Mononuclear cell (primary cell): ENCODE results near the gene CHRNB2. TPM values are rescaled to one million over a fixed set of nuclear protein-coding genes. Genes with fewer than 3 reads are reported as not detected.
"Not testable (repeated sequence)": the region's sequence is repeated elsewhere in the genome, so short reads cannot be mapped to it uniquely, and the experiment has no call there.

ENCODE experiments used
- H3K27me3 ChIP-seq: 2 replicates; pipeline ENCODE4 v1.6.0; 2011; ENCODE audit warnings: low read length, control low read depth; ENCODE audit not compliant: insufficient read depth
- H3K4me1 ChIP-seq: 2 replicates; pipeline ENCODE4 v1.5.1; 2011; ENCODE audit warnings: mild to moderate bottlenecking, low read length, control low read depth; ENCODE audit not compliant: insufficient read depth
- H3K4me3 ChIP-seq: 2 replicates; pipeline ENCODE4 v1.5.1; 2011; ENCODE audit warnings: mild to moderate bottlenecking, low read length, moderate library complexity
- H3K9me3 ChIP-seq: 2 replicates; pipeline ENCODE4 v1.5.1; 2011; ENCODE audit warnings: low read depth, mild to moderate bottlenecking, control low read depth, low read length
- total RNA-seq: library from RNA; depleted of rRNA; stranded (reverse); fragments of >200 nt; gene quantifications from one replicate; pipeline ENCODE4 v1.2.3, GENCODE V29; 2012

Gene CHRNB2, protein sequence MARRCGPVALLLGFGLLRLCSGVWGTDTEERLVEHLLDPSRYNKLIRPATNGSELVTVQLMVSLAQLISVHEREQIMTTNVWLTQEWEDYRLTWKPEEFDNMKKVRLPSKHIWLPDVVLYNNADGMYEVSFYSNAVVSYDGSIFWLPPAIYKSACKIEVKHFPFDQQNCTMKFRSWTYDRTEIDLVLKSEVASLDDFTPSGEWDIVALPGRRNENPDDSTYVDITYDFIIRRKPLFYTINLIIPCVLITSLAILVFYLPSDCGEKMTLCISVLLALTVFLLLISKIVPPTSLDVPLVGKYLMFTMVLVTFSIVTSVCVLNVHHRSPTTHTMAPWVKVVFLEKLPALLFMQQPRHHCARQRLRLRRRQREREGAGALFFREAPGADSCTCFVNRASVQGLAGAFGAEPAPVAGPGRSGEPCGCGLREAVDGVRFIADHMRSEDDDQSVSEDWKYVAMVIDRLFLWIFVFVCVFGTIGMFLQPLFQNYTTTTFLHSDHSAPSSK
- total RNA-seq = not detected

DNA sequence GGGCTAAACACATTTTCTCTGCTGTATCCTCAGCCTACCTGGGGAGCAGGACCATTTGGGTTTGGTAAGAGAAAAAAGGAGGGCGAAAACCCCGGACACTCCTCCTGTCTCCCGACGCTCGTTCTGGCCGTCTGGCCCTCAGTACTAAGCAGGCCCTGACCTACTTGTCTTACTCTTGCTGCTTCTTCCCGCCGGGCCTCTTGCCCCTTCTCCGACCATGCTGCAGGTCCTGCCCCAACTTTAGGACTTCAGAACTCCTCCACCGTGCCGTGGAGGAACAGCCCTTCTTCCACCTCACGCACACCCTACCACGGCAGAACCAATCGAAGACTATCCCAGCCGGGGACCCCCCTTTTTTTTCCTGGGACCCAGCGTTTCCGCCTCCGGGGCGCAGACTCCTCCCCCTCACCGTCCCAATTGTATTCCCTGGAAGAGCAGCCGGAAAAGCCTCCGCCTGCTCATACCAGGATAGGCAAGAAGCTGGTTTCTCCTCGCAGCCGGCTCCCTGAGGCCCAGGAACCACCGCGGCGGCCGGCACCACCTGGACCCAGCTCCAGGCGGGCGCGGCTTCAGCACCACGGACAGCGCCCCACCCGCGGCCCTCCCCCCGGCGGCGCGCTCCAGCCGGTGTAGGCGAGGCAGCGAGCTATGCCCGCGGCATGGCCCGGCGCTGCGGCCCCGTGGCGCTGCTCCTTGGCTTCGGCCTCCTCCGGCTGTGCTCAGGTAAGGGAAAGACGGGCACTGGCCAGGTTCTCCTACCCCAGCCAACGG is at the start of gene CHRNB2:
TSS of gene CHRNB2 (plus strand) at position 393 of the 771 bp plus-strand sequence. CDS start at position 660, 267 bp downstream.
- Histone ChIP-seq H3K27me3 (peaks cover 26% of the 10 kb centered on the region), H3K4me3 (no peak within 1 kb of the TSS), H3K9me3 (no peaks in the 10 kb centered on the region), H3K4me1 (peaks cover 8% of the 10 kb centered on the region)

DNA sequence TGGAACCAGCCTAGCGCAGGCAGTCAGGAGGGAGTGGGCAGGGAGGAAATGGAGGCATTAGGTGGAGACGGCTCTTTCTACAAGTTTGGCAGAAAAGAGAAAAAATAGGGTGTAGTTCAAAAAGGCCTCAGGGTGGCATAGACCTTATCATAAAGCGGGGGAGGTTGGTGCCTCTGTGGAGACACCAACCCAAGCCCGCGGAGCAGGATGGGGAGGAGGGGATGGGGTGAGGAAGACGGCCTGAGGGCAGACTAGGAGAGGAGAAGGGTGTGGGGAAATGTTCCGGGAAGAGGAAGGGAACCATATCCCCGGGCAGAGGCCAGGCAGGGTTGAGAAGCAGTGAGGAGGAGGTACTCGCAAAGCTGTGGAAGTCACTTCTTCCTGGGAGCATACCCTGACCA is 48.0 kb upstream of the CHRNB2 start:
- Histone ChIP-seq H3K9me3 (no peaks in the 10 kb centered on the region), H3K4me3 (no peak overlapping the region), H3K4me1 (no peaks in the 10 kb centered on the region), H3K27me3 (no peaks in the 10 kb centered on the region)

DNA sequence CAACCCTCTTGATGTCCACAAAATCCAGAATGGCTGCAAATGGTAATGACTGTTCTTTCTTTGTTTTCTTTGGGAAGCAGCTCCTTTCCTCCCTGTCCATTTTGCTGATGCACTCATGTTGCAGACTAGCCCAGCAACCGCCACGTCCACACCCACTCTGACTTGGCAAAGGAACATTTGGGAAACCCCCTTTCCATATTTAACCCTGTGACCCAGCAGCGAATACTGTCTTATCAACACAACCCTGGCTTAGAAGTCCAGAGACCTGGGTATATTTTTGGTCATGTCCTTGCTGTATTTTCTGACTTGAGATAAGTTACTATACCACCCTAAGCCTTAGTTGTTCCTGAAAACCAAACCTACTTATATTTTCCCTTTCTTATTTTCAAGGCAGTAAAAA is 47.2 kb upstream of the CHRNB2 start:
- H3K4me3 ChIP-seq = no peak overlapping the region
- no peaks in the 10 kb centered on the region for H3K9me3 ChIP-seq
- no peaks in the 10 kb centered on the region for H3K27me3 ChIP-seq
- no peaks in the 10 kb centered on the region for H3K4me1 ChIP-seq

DNA sequence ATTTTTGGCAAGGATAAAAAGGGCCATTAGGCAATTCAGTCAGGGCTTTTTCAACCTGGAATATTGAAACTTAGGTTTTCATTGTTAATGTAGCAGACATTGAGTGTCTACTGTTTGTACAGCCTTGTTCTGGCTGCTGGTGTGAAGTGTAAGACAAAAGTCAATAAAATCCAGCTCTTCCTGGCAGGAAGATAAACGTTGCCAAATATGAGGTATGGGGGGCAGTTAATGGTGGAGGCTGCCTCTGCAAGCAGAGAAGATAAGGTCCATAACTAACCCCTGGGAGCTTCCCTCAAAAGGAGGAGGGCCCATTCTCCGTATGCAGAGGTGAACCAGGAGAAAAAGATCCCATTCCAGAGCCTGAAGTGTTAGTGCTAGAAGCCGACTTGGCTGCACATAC is 45.9 kb upstream of the CHRNB2 start:
- H3K4me1 ChIP-seq = no peaks in the 10 kb centered on the region
- H3K9me3 ChIP-seq = no peaks in the 10 kb centered on the region
- H3K27me3 ChIP-seq = no peaks in the 10 kb centered on the region
- no peak overlapping the region for H3K4me3 ChIP-seq

DNA sequence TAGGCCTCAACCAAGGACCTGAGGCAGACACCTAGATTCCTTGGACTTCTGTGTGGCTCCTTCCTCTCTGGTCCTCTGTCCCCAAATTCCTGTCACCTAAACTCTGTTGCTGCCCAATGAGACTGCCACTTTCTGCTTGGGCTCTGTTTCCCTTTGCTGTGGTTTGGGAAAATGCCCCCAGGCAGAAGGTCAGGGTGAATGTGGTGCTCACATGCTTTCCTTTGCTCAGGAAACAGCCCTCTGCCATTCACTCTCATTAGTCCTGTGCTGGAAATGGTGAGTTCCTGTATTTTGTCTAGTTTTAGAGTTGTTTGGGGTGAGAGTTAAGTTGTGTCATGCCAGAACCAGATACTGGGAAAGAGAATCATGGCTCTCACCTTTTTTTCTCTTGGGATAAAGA is 42.7 kb upstream of the CHRNB2 start:
- H3K27me3 ChIP-seq = no peaks in the 10 kb centered on the region
- no peaks in the 10 kb centered on the region for H3K9me3 ChIP-seq
- H3K4me1 ChIP-seq = no peaks in the 10 kb centered on the region
- H3K4me3 ChIP-seq = no peak overlapping the region

DNA sequence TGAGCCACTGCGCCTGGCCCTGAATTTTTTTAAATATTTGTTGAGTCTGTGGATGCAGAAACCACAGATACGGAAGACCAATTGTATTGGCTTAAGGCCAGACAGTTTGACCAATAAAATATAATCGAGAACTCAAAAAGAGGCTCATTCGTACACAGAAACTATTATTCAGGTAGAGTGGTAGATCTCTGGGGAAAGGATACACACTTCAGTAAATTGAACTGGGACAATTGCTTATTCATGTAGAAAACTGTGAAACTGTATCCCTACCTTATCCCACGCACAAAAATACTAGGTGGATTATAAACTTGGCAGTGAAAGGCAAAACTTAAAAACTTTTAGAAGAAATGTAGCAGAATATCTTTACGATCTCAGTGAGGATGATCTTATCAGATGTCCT is 40.4 kb upstream of the CHRNB2 start:
- H3K4me1 ChIP-seq = no peaks in the 10 kb centered on the region
- no peaks in the 10 kb centered on the region for H3K9me3 ChIP-seq
- H3K4me3 ChIP-seq = no peak overlapping the region
- no peaks in the 10 kb centered on the region for H3K27me3 ChIP-seq

DNA sequence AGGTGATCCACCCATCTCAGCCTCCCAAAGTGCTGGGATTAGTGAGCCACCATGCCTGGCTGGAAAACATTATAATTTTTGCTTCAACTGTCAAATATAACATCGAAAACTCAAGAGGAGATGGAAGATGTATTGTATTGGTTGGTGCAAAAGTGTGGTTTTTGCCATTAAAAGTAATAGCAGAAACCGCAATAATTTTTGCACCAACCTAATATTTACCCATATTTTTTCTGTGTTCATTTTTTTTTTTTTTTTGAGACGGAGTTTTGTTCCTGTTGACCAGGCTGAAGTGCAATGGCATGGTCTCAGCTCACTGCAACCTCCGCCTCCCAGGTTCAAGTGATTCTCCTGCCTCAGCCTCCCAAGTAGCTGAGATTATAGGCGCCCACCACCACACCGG is 38.3 kb upstream of the CHRNB2 start:
- Histone ChIP-seq H3K9me3 (no peaks in the 10 kb centered on the region), H3K4me3 (no peak overlapping the region), H3K27me3 (no peaks in the 10 kb centered on the region), H3K4me1 (no peaks in the 10 kb centered on the region)

DNA sequence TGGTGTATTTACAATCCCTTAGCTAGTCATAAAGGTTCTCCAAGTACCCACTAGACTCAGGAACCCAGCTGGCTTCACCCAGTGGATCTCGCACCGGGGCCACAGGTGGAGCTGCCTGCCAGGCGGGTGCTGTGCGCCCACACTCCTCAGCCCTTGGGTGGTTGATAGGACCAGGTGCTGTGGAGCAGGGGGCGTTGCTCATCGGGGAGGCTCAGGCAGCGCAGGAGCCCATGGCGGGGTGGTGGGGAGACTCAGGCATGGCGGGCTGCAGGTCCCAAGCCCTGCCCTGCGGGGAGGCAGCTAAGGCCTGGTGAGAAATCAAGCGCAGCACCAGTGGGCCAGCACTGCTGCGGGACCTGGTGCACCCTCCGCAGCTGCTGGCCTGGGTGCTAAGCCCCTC is 35.6 kb upstream of the CHRNB2 start:
- H3K4me1 ChIP-seq, H3K27me3 ChIP-seq, H3K4me3 ChIP-seq, H3K9me3 ChIP-seq: not testable (repeated sequence)

DNA sequence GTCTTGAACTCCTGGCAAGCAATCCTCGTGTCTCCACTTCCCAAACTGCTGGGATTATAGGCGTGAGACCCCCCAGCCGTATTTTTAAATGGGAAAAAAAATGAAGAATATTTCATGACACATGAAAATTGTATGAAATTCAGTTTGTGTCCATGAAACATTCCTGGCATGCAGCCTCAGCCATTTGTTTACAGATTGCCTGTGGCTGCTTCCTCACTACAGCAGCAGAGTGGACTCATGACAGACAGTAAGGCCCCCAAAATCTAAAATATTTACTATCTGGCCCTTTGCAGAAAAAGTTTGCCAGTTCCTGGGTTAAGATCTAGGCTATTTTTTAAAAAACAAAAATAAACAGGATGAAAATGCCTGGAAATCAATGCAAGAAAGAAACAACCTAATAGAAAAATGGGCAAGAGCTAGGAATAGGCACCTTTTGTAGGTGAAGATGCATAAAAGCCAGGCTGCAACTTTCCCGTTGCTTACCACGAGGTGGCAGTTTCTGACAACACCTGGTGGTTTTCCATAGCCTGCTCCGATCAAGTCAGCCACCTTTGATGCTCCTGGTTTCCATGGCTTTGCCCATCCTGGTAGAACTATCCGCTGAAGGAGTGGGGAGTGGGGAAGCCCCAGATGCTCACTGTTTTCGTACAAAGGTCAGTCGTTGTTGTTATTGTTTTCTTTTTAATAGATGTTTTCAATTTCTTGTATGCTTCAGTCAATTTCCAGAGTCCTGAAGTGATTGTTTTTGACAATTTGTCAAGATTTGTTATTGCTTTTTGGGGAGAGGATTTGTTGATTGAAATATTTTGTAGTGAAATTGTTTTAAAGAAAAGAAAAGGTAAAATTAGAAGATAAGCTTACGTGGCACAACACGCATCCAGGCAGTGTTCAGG is 33.4 kb upstream of the CHRNB2 start:
- Histone ChIP-seq H3K4me1 (no peaks in the 10 kb centered on the region), H3K9me3 (no peaks in the 10 kb centered on the region), H3K27me3 (no peaks in the 10 kb centered on the region), H3K4me3 (no peak overlapping the region)

DNA sequence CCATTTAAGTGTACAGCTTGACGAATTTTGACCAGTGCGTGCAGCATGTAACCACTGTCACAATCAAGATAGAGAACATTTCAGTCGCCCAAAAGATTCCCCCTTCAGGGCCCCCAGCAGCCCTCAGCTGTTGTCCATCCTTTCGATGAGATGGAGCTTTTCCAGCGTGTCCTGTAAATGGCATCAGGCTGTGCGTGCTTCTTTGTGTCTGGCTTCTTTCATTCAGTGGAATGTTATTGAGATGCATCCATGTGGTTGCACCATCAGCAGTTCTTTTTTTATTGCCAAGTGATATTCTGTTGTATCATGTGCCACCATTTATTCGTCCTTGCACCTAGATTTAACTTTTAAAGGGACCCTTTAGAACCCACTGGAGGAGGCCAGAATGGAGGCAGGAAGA is 31.0 kb upstream of the CHRNB2 start:
- no peaks in the 10 kb centered on the region for H3K4me1 ChIP-seq
- no peaks in the 10 kb centered on the region for H3K27me3 ChIP-seq
- H3K4me3 ChIP-seq = no peak overlapping the region
- no peaks in the 10 kb centered on the region for H3K9me3 ChIP-seq

DNA sequence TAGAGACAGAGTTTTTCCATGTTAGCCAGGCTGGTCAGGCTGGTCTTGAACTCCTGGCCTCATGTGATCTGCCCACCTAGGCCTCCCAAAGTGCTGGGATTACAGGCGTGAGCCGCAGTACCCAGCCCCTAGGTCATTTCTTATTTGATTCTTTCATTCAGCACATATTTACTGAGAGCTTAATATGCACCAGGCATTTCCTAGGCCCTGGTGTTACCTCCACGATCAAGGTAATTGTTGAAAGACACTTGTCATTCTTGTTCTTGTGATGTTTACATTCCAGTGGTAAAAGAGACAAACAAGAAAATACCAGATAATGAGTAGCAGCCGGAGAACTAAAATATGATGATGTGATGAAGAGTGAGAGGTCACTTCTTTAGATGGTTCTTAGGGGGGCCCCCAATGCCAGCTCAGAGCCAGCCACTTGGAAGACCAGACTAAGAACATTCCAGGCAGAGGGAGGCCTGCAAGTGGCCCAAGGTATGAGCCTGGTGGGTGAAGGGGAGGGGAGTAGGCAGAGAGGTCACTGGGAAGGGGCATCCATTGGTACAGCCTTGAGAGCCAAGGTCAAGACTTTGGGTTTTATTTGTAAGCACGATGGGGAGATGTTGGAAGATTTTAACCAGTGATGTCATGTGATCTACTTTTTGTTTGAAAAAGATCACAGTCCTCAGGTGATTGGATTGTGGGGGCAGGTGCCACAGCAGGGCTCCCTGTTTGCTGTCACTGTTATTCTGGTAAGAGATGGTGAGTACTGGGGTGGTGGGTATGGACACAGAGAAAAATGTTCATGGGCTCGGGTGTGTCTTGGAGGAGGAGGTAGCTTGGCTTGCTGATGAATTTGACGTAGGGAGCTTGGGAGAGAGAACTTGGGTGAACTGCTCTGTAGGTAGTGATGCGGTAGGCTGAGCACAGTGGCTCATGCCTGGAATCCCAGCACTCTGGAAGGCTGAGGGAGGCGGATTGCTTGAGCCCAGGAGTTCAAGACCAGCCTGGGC is 27.8 kb upstream of the CHRNB2 start:
- Histone ChIP-seq H3K9me3 (no peaks in the 10 kb centered on the region), H3K27me3 (no peaks in the 10 kb centered on the region), H3K4me1 (no peaks in the 10 kb centered on the region), H3K4me3 (no peak overlapping the region)

DNA sequence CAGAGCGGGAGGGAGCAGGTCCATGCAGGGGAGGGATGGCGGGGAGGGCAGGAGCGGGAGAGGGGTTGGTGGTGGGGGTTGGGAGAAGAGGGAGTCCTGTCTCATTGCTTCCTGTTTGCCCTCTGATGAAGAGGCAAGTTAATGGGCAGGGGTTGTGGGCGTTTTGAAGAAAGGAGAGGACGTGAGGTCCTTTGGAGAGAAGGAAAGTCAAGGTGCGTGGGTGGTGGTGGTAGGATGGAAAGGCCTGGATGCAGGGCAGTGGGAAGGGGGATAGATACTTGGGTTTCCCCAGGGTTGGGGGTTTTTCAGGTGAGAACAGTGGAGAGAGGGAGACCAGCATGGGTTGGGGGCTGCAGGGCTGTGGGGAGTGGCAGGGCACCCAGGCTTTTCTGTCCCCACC is 26.3 kb upstream of the CHRNB2 start:
- no peak overlapping the region for H3K4me3 ChIP-seq
- H3K27me3 ChIP-seq = no peaks in the 10 kb centered on the region
- H3K4me1 ChIP-seq = no peaks in the 10 kb centered on the region
- no peaks in the 10 kb centered on the region for H3K9me3 ChIP-seq

DNA sequence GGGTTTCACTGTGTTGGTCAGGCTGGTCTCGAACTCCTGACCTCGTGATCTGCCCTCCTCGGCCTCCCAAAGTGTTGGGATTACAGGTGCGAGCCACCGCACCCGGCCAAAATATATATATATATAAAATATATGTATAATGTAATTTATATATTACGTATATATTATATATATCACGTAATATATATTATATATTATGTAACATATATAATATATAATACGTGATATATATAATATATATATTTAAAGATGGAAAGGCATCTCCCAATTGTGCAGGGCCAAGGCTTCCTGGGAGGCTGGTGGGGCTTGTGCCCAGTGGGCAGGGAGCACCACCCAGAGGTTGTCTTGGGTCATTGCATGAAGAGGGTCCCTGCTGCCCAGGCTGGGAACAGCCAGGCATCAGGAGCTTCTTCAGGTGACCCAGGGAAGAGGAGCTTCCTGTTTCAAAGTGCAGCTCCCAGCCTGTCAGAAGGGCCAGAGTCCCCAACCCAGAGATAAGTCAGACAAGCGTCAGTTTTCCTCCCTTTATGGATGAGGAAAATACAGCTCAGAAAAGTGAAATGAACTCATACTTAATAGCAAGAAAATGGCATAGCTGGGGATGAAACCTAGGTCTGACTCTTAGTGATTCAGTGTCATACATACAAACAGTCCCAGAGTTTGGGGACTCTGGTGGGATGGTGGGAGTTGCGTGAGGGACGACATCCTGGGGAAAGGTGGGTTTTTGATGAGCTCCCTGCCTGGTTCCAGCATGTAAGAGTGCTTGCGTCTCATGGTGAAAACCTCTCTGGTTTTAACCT is 21.1 kb upstream of the CHRNB2 start:
- no peak overlapping the region for H3K4me3 ChIP-seq
- no peaks in the 10 kb centered on the region for H3K27me3 ChIP-seq
- no peaks in the 10 kb centered on the region for H3K9me3 ChIP-seq
- no peaks in the 10 kb centered on the region for H3K4me1 ChIP-seq
